Hepatocyte (in vitro differentiated cells): Measurements from ENCODE around the gene VAPB. TPM values are rescaled to one million over a fixed set of nuclear protein-coding genes. Genes with fewer than 3 reads are reported as not detected.
A peak's percentile ranks its signal among the peaks of the same experiment; 100 is the strongest.

Experiments used
- DNase-seq: peaks from one replicate; pipeline ENCODE4 v3.0.0-alpha.2; 2016; ENCODE audit warnings: low spot score
- H2AFZ ChIP-seq: fragments of 200-600 bp; sonication (generic); 2 replicates; pipeline ENCODE4 v1.6.0; 2016; ENCODE audit warnings: antibody characterized with exemption, mild to moderate bottlenecking
- H3K27ac ChIP-seq: fragments of 200-600 bp; sonication (generic); 2 replicates; pipeline ENCODE4 v1.5.1; 2016; ENCODE audit warnings: mild to moderate bottlenecking
- H3K27me3 ChIP-seq: fragments of 200-600 bp; sonication (generic); 2 replicates; pipeline ENCODE4 v1.6.1; 2016
- H3K36me3 ChIP-seq: fragments of 200-600 bp; sonication (generic); replicated peaks from 2 replicates; pipeline ENCODE4 v1.5.1; 2016; ENCODE audit warnings: low read depth; ENCODE audit not compliant: insufficient read depth
- H3K4me1 ChIP-seq: fragments of 200-600 bp; sonication (generic); 2 replicates; pipeline ENCODE4 v1.5.1; 2016; ENCODE audit warnings: mild to moderate bottlenecking, moderate library complexity; ENCODE audit not compliant: insufficient read depth
- H3K4me2 ChIP-seq: fragments of 200-600 bp; sonication (generic); 2 replicates; pipeline ENCODE4 v1.6.0; 2016
- H3K4me3 ChIP-seq: fragments of 200-600 bp; sonication (generic); 2 replicates; pipeline ENCODE4 v1.5.1; 2016; ENCODE audit warnings: mild to moderate bottlenecking
- H3K79me2 ChIP-seq: fragments of 200-600 bp; sonication (generic); 2 replicates; pipeline ENCODE4 v1.6.0; 2017; ENCODE audit warnings: mild to moderate bottlenecking
- H3K9me2 ChIP-seq: fragments of 200-600 bp; sonication (generic); replicated peaks from 2 replicates; pipeline ENCODE4 v1.6.0; 2017; ENCODE audit warnings: mild to moderate bottlenecking; ENCODE audit not compliant: insufficient read depth
- H3K9me3 ChIP-seq: fragments of 200-600 bp; sonication (generic); 2 replicates; pipeline ENCODE4 v1.5.1; 2016; ENCODE audit warnings: low read depth, mild to moderate bottlenecking
- H4K20me1 ChIP-seq: fragments of 200-600 bp; sonication (generic); 2 replicates; pipeline ENCODE4 v1.6.0; 2016; ENCODE audit warnings: mild to moderate bottlenecking; ENCODE audit not compliant: insufficient read depth, poor library complexity, severe bottlenecking
- EZH2 ChIP-seq: fragments of 200-600 bp; sonication (generic); IDR thresholded peaks from 2 replicates; pipeline ENCODE4 v1.6.1; 2016; ENCODE audit warnings: antibody characterized with exemption, mild to moderate bottlenecking, borderline replicate concordance
- EZH2phosphoT487 ChIP-seq: fragments of 200-600 bp; sonication (generic); IDR thresholded peaks from one replicate; pipeline ENCODE4 v1.6.1; 2018; ENCODE audit warnings: antibody characterized with exemption, mild to moderate bottlenecking, low read depth, moderate library complexity; ENCODE audit not compliant: unreplicated experiment, severe bottlenecking
- WGBS: methylation state at CpG from one replicate; pipeline ENCODE4 v1.1.6; 2016; ENCODE audit warnings: low lambda C conversion rate; ENCODE audit errors: missing lambda C conversion rate; 5-methylcytosine and 5-hydroxymethylcytosine counted together
- polyA plus RNA-seq: library from polyadenylated mRNA; unstranded; fragments of >200 nt; fragmentation: Nextera tagmentation; extraction: Ambion mirVana; gene quantifications from 2 replicates; pipeline ENCODE4 v1.2.1, GENCODE V29; 2016
- total RNA-seq: library from RNA; depleted of rRNA; stranded (reverse); fragments of >200 nt; gene quantifications from 2 replicates; pipeline ENCODE4 v1.2.3, GENCODE V29; 2014
- TF ChIP-seq, protein P1 (sequence below): fragments of 200-600 bp; sonication (generic); IDR thresholded peaks from 2 replicates; pipeline ENCODE4 v1.5.1; 2016; ENCODE audit warnings: antibody characterized with exemption, mild to moderate bottlenecking; ENCODE audit not compliant: poor library complexity

The VAPB gene
- total and polyA plus RNA-seq, 2 experiments from 2014 or later: 32.1 to 49.6 TPM

DNA sequence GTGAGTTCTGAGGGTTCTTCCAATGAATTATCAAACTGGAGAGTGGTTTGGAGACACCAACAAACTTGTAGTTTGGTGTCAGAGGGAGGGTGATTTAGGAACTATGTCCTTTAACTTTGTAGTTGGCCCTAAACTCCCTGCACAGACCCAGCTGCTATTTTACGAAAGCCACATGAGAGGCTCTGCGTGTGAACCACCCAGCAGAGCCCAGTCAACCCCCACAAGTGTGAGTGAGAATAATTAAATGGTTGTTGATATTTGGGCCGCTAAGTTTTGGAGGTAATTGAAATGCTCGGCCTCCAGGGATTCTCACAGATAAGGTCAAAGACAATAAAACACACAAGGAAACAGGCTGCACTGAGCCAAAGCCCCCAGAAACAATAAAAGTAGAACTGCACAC is 6.9 kb upstream of the VAPB start:
- no peak for DNase-seq
- no peaks in the 10 kb centered on the region for H3K27me3 ChIP-seq
- H3K9me3 ChIP-seq: no peaks in the 10 kb centered on the region
- H3K79me2 ChIP-seq: no peaks in the 10 kb centered on the region
- H3K36me3 ChIP-seq: no peaks in the 10 kb centered on the region
- TF ChIP-seq, protein P1, sequence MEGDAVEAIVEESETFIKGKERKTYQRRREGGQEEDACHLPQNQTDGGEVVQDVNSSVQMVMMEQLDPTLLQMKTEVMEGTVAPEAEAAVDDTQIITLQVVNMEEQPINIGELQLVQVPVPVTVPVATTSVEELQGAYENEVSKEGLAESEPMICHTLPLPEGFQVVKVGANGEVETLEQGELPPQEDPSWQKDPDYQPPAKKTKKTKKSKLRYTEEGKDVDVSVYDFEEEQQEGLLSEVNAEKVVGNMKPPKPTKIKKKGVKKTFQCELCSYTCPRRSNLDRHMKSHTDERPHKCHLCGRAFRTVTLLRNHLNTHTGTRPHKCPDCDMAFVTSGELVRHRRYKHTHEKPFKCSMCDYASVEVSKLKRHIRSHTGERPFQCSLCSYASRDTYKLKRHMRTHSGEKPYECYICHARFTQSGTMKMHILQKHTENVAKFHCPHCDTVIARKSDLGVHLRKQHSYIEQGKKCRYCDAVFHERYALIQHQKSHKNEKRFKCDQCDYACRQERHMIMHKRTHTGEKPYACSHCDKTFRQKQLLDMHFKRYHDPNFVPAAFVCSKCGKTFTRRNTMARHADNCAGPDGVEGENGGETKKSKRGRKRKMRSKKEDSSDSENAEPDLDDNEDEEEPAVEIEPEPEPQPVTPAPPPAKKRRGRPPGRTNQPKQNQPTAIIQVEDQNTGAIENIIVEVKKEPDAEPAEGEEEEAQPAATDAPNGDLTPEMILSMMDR: no peak
- no peak for TF ChIP-seq EZH2phosphoT487
- TF ChIP-seq EZH2: no peak
- H2AFZ ChIP-seq: no peak overlapping the region
- H4K20me1 ChIP-seq: no peaks in the 10 kb centered on the region
- H3K4me2 ChIP-seq: no peak overlapping the region
- 80% methylated on average over 4 of the region's 4 CpGs for WGBS
- no peak overlapping the region for H3K27ac ChIP-seq
- H3K4me1 ChIP-seq: no peaks in the 10 kb centered on the region
- no peak overlapping the region for H3K4me3 ChIP-seq
- no peaks in the 10 kb centered on the region for H3K9me2 ChIP-seq

DNA sequence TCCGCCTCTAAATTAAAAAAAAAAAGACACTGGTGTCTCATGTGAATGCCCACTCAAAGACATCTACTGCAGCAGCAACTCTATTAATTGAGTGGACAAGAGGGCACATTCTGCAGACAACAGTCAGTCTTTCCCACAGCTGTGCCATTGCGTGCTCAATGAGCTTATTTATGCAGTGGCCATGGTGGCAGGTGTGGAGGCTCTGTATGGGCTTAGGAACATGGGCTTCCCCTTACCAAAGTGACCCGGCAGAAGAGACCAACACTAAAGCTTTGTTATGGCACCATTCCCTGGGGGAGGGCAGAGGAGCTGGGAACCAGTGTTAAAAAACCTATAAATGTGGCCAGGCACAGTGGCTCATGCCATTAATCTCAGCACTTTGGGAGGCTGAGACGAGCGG is 4.2 kb upstream of the VAPB start:
- H3K9me3 ChIP-seq: no peaks in the 10 kb centered on the region
- 97% methylated on average over 5 of the region's 5 CpGs for WGBS
- DNase-seq: no peak
- H4K20me1 ChIP-seq: no peaks in the 10 kb centered on the region
- peaks cover 2% of the 10 kb centered on the region for H3K4me1 ChIP-seq
- no peaks in the 10 kb centered on the region for H3K27me3 ChIP-seq
- peaks cover 7% of the 10 kb centered on the region for H3K79me2 ChIP-seq
- H3K27ac ChIP-seq: no peak overlapping the region
- no peak overlapping the region for H3K4me2 ChIP-seq
- no peak overlapping the region for H3K4me3 ChIP-seq
- no peaks in the 10 kb centered on the region for H3K9me2 ChIP-seq
- H2AFZ ChIP-seq: no peak overlapping the region
- TF ChIP-seq, protein P1: no peak
- no peak for TF ChIP-seq EZH2phosphoT487
- no peak for TF ChIP-seq EZH2
- H3K36me3 ChIP-seq: no peaks in the 10 kb centered on the region

DNA sequence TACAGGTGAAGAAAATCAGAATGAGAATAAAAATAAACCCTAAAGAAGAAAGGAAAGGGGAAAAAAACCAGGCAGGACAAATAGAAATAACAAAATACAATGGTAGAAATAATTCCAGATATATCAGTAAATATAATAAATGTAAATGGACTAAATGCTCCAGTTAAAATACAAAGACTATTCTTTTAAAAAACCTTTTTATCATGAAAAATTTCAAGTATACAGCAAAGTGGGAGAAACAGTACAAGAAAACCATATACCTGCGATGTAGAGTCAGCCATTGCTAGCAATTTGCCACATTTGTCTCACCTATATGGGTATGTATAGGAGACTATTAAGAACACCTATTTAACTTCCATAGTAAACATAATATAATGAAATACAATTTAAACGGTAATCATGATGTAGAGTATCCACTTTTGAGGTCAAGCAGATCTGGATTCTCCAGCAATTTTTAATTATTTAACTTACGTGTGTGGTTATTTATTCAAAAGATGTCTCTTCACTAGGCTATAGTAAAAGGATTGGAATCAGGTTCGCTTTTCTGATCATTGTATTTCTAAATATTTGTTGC is 914 bp upstream of the VAPB start:
- no peaks in the 10 kb centered on the region for H3K36me3 ChIP-seq
- H3K79me2 ChIP-seq: peaks cover 40% of the 10 kb centered on the region
- DNase-seq: no peak
- peaks cover 13% of the 10 kb centered on the region for H3K4me1 ChIP-seq
- H3K27me3 ChIP-seq: no peaks in the 10 kb centered on the region
- peak overlapping the region; percentile 24 for H2AFZ ChIP-seq
- no peaks in the 10 kb centered on the region for H3K9me3 ChIP-seq
- H3K4me3 ChIP-seq: peak overlapping the region; percentile 18
- WGBS: 71% methylated on average over 4 of the region's 4 CpGs
- H4K20me1 ChIP-seq: peaks cover 22% of the 10 kb centered on the region
- no peak overlapping the region for H3K27ac ChIP-seq
- H3K9me2 ChIP-seq: no peaks in the 10 kb centered on the region
- TF ChIP-seq, protein P1: no peak
- TF ChIP-seq EZH2phosphoT487 (no peak), EZH2 (no peak)
- peak overlapping the region; percentile 62 for H3K4me2 ChIP-seq
